NCI-H345 treated with DMSO at 0.1 percent for 48 hours (cell line): Measurements from ENCODE around the gene MYOT.
"Not testable (repeated sequence)": the region's sequence is repeated elsewhere in the genome, so short reads cannot be mapped to it uniquely, and the experiment has no call there.

Experiments
- DNase-seq: peaks from one replicate; lab custom pipeline; 2025; ENCODE audit not compliant: unreplicated experiment; lab: John Stamatoyannopoulos, UW

Gene MYOT

GRCh38 chr5:137867664-137868063, at the start of gene MYOT:
TSS of gene MYOT (plus strand) at chr5:137867860. CDS start at chr5:137870652, 2,792 bp downstream.
- no peak for DNase-seq

GRCh38 chr5:137819766-137820165, 47.9 kb upstream of the MYOT start:
- DNase-seq = no peak

GRCh38 chr5:137822158-137822764, 45.4 kb upstream of the MYOT start:
- no peak for DNase-seq

- DNase-seq = no peak
Observed at GRCh38 chr5:137822984-137823383, 44.7 kb upstream of the MYOT start.

GRCh38 chr5:137825165-137825564, 42.5 kb upstream of the MYOT start:
- DNase-seq = no peak

- no peak for DNase-seq
Observed at GRCh38 chr5:137826067-137826466, 41.6 kb upstream of the MYOT start.

GRCh38 chr5:137828180-137828579, 39.5 kb upstream of the MYOT start:
- DNase-seq = no peak

GRCh38 chr5:137828664-137829063, 39.0 kb upstream of the MYOT start:
- DNase-seq = no peak

GRCh38 chr5:137831105-137831504, 36.6 kb upstream of the MYOT start:
- no peak for DNase-seq

GRCh38 chr5:137831526-137831925, 36.1 kb upstream of the MYOT start:
- no peak for DNase-seq

- no peak for DNase-seq
Observed at GRCh38 chr5:137832416-137832815, 35.2 kb upstream of the MYOT start.

- no peak for DNase-seq
Observed at GRCh38 chr5:137833463-137833862, 34.2 kb upstream of the MYOT start.

GRCh38 chr5:137834498-137835049, 33.1 kb upstream of the MYOT start:
- no peak for DNase-seq

- no peak for DNase-seq
Observed at GRCh38 chr5:137836298-137836697, 31.4 kb upstream of the MYOT start.

GRCh38 chr5:137836997-137837396, 30.7 kb upstream of the MYOT start:
- no peak for DNase-seq

GRCh38 chr5:137837491-137838394, 29.9 kb upstream of the MYOT start:
- DNase-seq = no peak

- no peak for DNase-seq
Observed at GRCh38 chr5:137838976-137839375, 28.7 kb upstream of the MYOT start.

- no peak for DNase-seq
Observed at GRCh38 chr5:137842296-137842695, 25.4 kb upstream of the MYOT start.

GRCh38 chr5:137843676-137844299, 23.9 kb upstream of the MYOT start:
- DNase-seq = no peak

- no peak for DNase-seq
Observed at GRCh38 chr5:137845472-137845871, 22.2 kb upstream of the MYOT start.

GRCh38 chr5:137847687-137848086, 20.0 kb upstream of the MYOT start:
- DNase-seq = no peak

- not testable (repeated sequence) for DNase-seq
Observed at GRCh38 chr5:137853165-137853564, 14.5 kb upstream of the MYOT start.
